ENCODE measurements around the gene FHIT.

The FHIT gene

DNA sequence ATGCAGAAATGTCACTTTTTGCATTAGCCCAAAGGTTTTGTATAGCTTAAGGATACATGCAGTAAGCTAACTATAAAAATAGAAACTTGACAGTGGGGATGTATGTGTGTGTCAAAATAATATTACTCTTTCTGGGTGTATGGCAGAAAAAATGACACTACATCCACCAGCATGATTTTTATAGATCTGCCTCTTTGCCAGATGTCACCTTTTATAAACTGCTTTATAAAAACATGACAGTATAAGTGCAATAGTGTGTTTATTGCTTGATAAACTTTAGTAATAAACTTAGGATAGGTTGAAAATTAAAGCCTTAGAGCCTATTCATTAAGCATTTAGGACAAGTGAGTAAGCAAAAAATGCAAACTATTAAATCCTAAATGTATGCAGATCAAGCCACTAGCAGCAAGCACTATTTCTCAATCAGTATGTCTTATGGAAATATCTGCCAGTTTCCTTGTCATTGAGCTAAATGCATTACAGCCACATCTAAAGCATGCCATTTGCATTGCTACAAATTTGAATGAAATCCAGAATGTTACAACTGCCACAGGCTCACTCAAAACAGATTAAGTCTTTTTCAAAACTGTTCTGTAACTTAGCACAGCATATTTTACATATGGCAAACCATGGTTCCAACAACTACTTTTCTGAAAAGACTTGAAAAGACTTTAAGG lies 935.0 kb downstream of the FHIT start:
- TF ChIP-seq, protein P1, sequence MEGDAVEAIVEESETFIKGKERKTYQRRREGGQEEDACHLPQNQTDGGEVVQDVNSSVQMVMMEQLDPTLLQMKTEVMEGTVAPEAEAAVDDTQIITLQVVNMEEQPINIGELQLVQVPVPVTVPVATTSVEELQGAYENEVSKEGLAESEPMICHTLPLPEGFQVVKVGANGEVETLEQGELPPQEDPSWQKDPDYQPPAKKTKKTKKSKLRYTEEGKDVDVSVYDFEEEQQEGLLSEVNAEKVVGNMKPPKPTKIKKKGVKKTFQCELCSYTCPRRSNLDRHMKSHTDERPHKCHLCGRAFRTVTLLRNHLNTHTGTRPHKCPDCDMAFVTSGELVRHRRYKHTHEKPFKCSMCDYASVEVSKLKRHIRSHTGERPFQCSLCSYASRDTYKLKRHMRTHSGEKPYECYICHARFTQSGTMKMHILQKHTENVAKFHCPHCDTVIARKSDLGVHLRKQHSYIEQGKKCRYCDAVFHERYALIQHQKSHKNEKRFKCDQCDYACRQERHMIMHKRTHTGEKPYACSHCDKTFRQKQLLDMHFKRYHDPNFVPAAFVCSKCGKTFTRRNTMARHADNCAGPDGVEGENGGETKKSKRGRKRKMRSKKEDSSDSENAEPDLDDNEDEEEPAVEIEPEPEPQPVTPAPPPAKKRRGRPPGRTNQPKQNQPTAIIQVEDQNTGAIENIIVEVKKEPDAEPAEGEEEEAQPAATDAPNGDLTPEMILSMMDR (IDR thresholded peaks at IDR 0.05; ENCODE audit: low read depth, low read length) = no peak
- no peak overlapping the region for H3K4me3 ChIP-seq (ENCODE audit: low read depth, low read length)

DNA sequence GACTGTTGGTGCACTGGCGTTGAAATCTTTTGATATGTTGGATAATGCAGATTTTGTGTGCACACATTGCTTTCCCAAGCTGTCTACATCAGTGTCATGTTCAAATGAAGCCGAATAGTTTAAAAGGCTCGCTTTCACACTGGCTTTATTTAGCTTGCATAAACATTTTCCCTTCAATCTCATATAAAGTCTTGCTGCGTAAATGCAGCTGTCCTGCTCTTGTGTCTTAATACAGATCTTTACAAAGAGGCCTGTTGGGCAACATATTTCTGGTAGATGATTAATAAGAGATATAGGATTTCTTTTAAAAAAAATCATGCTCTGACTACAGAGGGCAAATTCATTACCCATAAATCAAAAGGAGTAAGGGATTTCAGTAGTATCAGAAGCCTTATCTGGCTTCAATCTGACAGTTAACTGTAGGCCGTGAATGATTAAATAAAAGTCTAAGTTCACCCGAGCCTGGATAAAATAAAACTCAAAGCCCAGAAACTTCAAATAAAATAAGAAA lies 937.2 kb downstream of the FHIT start:
- TF ChIP-seq, protein P1 (IDR thresholded peaks at IDR 0.05; ENCODE audit: low read depth, low read length) = no peak
- no peak overlapping the region for H3K4me3 ChIP-seq (ENCODE audit: low read depth, low read length)

DNA sequence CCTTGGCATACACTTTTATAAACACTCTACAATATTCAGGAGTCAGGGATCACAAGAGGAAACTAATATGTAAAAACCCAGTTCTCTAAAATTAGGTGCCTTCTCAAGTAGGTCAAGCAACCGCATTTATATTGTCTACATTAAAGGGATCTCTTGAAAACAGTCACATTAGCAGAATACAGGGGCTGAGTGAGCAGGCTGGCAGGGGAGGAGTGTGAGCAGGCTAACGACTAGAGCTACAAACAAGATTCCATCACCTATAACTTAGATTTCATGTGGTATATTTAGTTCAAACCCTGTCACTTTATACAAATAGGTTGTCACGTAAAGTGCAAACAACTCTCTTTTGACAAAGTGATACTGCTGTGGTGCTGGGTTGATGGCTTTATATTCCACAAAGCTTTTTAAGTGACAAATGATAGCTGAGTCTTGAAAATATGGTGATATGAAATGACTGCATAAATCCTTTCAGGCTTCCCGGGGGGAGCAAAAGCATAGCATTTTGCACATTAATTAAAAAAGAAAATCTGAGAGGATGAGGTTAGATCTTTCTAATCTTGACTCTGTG lies 937.9 kb downstream of the FHIT start:
- TF ChIP-seq, protein P1 (IDR thresholded peaks at IDR 0.05; ENCODE audit: low read depth, low read length) = no peak
- H3K4me3 ChIP-seq (ENCODE audit: low read depth, low read length) = no peak overlapping the region

DNA sequence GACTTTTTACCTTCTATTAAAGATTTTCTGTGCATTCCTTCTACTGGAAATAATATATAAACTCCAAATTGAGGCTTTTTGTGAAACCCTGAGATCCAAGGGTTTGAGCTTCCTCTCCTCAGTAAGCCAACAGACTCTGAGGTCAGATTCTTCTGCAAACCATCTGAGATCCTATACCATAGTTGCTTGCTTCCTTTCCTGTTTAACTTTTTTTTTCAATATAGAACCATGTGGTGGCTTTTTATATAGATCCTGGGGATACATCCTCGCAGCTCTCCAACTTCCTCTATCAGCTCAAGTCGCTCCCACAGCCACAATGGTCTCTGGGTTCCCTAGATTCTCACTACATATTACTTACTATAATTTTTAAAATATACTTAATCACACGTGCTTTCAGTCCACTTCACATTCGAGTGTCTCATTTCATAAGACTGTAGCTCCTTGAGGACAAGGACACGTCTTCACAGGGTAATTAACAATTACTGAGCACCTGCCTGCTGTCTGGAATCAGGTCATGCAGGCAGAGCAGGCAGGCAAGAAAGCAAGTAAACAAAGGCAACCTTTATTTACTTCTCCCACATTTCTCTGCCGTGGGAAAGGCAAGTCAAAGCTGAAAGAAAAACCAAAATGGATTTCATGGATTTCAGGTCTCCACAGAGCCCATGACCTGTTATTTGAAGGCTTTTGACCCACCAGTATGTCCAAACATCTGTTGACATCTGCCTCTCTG lies 941.5 kb downstream of the FHIT start:
- TF ChIP-seq, protein P1 (IDR thresholded peaks at IDR 0.05; ENCODE audit: low read depth, low read length) = no peak
- H3K4me3 ChIP-seq (ENCODE audit: low read depth, low read length) = no peak overlapping the region

DNA sequence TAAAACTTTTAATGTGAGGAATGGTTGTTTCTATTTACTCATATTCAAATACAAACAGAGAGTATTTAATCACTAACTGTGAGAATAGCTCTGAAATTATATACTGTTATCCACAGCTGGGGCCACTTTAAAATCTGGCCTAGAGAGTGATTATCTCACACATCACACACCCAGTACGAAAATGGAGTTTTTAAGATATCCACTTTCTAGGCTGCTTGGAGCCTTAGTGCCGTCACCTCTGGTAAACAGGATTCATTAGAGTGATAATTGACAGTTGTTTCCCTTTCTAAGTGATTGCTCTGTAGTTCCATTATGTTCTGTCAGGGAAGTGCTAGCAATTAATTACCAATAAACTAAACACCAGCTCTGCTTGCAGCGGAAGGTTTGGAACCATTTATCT lies 942.4 kb downstream of the FHIT start:
- TF ChIP-seq, protein P1 (IDR thresholded peaks at IDR 0.05; ENCODE audit: low read depth, low read length) = no peak
- H3K4me3 ChIP-seq (ENCODE audit: low read depth, low read length) = no peak overlapping the region

DNA sequence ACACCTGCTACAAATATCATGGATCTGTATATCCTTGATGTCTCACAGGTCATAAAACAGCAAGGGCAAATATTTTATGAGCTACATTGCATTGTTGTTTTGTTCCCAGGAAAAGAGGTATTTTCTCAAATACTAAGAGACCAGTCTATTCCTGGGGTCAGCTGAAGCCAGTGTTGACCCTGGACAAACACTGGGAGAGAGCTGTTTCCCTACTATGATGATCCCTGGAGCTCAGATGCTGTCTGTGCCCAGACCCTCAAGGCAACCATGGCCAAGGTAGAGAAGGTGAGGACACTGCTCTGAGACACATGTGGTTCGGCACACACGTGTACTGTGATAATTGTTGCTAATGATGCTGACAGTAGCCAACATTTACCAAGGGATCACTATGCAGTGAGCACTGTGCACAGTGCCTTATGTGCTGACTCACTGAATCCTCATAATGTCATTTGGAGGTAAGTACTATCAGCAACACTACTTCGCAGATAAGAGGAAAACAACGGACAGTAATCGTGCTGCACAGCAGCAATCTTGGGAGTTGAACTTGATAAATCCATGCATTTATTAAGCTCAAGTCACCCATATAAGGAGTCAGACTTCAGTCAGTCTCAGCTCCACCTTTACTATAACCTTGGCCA lies 943.6 kb downstream of the FHIT start:
- H3K4me3 ChIP-seq (ENCODE audit: low read depth, low read length) = no peak overlapping the region
- TF ChIP-seq, protein P1 (IDR thresholded peaks at IDR 0.05; ENCODE audit: low read depth, low read length) = no peak
